Activated T-helper 1 cell treated with anti-CD3 and anti-CD28 coated beads, Interleukin-12 subunit alpha, Interleukin-12 subunit beta, Interleukin-2, Interleukin-4 antibody, amounts not matched to agents 30 ng/mL and 10 ng/mL and 1 ng/mL, durations not matched to agents 14 hours and 24 hours and 36 hours (primary cell): ENCODE measurements around the gene FBXO36. TPM values are rescaled to one million over a fixed set of nuclear protein-coding genes. Genes with fewer than 3 reads are reported as not detected.
"Not testable (repeated sequence)": the region's sequence is repeated elsewhere in the genome, so short reads cannot be mapped to it uniquely, and the experiment has no call there.

Experiments
- DNase-seq: peaks from one replicate; pipeline ENCODE4 v3.0.0; 2021; ENCODE audit warnings: low spot score
- H3K27ac Mint-ChIP-seq: one replicate; pipeline ENCODE4 v1.8.0; 2021; ENCODE audit warnings: mild to moderate bottlenecking, mixed read lengths
- H3K27me3 Mint-ChIP-seq: one replicate; pipeline ENCODE4 v1.8.0; 2022; ENCODE audit warnings: mild to moderate bottlenecking, moderate library complexity, mixed read lengths; ENCODE audit not compliant: insufficient read depth
- H3K36me3 Mint-ChIP-seq: one replicate; pipeline ENCODE4 v1.8.0; 2021; ENCODE audit warnings: low read depth, mixed read lengths
- H3K4me1 Mint-ChIP-seq: one replicate; pipeline ENCODE4 v1.8.0; 2021; ENCODE audit warnings: low read depth, mixed read lengths
- H3K4me3 Mint-ChIP-seq: one replicate; pipeline ENCODE4 v1.8.0; 2021; ENCODE audit warnings: mild to moderate bottlenecking, moderate library complexity, mixed read lengths
- H3K9me3 Mint-ChIP-seq: one replicate; pipeline ENCODE4 v1.8.0; 2021; ENCODE audit warnings: mixed read lengths
- intact Hi-C: fragments of 100-400 bp; cut with micrococcal nuclease; formaldehyde crosslinking; loops from one replicate; pipeline ENCODE4 v1.15.1; 2024
- total RNA-seq: library from RNA; stranded (reverse); gene quantifications from 2 replicates; pipeline ENCODE4 v1.2.3, GENCODE V29; 2022

FBXO36 gene
- total RNA-seq, 1 donor from 2014 or later: 0.31 TPM

- intact Hi-C loops: loop anchor here (5.0 kb wide), 1 partner anchor 35 kb away; no protein-coding TSS in a partner anchor
- no peaks in the 10 kb centered on the region for H3K27me3 Mint-ChIP-seq
- H3K4me1 Mint-ChIP-seq: peaks cover 41% of the 10 kb centered on the region
- peaks cover 14% of the 10 kb centered on the region for H3K36me3 Mint-ChIP-seq
- no peak overlapping the region for H3K4me3 Mint-ChIP-seq
- DNase-seq: no peak
- no peaks in the 10 kb centered on the region for H3K9me3 Mint-ChIP-seq
- H3K27ac Mint-ChIP-seq: no peak overlapping the region
Observed at GRCh38 chr2:229896857-229897256, 25.4 kb upstream of the FBXO36 start.

DNA sequence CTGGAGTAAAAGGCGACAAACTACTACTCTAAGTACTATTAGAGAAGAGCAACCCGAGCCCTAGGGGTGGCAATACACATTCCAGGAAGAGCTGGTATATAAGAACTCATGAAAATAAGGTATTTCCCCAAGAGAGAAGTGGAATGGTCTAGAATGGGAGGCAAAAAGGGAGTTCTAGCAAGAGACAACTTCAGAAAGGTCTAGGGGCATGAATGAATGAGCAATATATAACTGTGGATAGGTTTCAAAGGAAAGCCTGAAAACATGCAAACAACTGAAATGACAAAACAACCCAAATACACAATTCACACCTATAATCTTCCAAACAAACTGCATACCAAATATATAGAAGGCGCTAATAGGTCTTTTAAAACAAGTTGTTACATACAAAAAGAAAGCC is 22.7 kb upstream of the FBXO36 start:
- intact Hi-C loops: loop anchor here (1.0 to 5.0 kb wide), 3 partner anchors 11 to 77 kb away; no protein-coding TSS in a partner anchor
- Mint-ChIP-seq H3K4me1 (peaks cover 43% of the 10 kb centered on the region), H3K36me3 (peaks cover 11% of the 10 kb centered on the region), H3K9me3 (no peaks in the 10 kb centered on the region), H3K27ac (no peak overlapping the region), H3K4me3 (no peak overlapping the region), H3K27me3 (no peaks in the 10 kb centered on the region)
- no peak for DNase-seq

GRCh38 chr2:229900012-229900411 is 22.3 kb upstream of the FBXO36 start:
- no peaks in the 10 kb centered on the region for H3K27me3 Mint-ChIP-seq
- H3K9me3 Mint-ChIP-seq: no peaks in the 10 kb centered on the region
- H3K27ac Mint-ChIP-seq: no peak overlapping the region
- intact Hi-C loops: loop anchor here (1.0 kb wide), 2 partner anchors 10 to 78 kb away; no protein-coding TSS in a partner anchor
- H3K4me3 Mint-ChIP-seq: no peak overlapping the region
- peaks cover 43% of the 10 kb centered on the region for H3K4me1 Mint-ChIP-seq
- DNase-seq: no peak
- peaks cover 11% of the 10 kb centered on the region for H3K36me3 Mint-ChIP-seq

DNA sequence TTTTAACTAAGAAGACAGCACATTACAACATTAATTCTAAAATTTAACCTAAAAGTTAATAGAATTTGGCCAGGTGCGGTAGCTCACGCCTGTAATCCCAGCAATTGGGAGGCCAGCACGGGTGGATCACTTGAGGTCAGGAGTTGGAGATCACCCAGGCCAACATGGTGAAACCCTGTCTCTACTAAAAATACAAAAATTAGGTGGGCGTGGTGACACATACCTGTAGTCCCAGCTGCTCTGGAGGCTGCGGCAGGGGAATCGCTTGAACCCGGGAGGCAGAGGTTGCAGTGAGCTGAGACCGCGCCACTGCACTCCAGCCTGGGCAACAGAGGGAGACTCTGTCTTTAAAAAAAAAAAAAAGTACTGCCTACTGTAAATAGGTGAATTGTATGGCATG is 21.8 kb upstream of the FBXO36 start:
- Mint-ChIP-seq H3K36me3 (peaks cover 15% of the 10 kb centered on the region), H3K4me1 (peaks cover 47% of the 10 kb centered on the region)
- intact Hi-C loops: loop anchor here (1.0 kb wide), 2 partner anchors 10 to 78 kb away; no protein-coding TSS in a partner anchor
- H3K9me3 Mint-ChIP-seq, DNase-seq, H3K27me3 Mint-ChIP-seq, H3K27ac Mint-ChIP-seq, H3K4me3 Mint-ChIP-seq: not testable (repeated sequence)

DNA sequence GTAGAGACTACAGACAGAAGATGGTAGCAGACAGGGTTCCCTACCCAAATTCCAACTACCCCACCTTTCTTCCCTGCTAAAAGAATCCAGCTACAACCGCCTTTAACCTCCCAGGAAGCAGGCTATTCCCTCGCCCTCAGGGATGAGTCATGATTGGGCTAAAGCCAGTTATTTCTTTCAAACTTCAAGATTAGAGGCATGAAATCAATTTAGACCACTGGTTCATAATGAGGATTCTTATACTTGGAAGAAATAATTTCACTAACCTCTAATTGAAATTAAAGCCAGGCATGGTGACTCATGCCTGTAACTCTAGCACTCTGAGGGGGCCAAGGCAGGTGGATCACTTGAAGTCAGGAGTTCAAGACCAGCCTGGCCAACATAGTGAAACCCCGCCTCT is 20.5 kb upstream of the FBXO36 start:
- peaks cover 16% of the 10 kb centered on the region for H3K36me3 Mint-ChIP-seq

GRCh38 chr2:229903037-229903436 is 19.3 kb upstream of the FBXO36 start:
- H3K4me1 Mint-ChIP-seq: peaks cover 37% of the 10 kb centered on the region
- intact Hi-C loops: no loop called here
- H3K36me3 Mint-ChIP-seq: peaks cover 16% of the 10 kb centered on the region
- no peaks in the 10 kb centered on the region for H3K27me3 Mint-ChIP-seq
- DNase-seq: no peak
- H3K4me3 Mint-ChIP-seq: no peak overlapping the region
- no peak overlapping the region for H3K27ac Mint-ChIP-seq
- H3K9me3 Mint-ChIP-seq: no peaks in the 10 kb centered on the region

More for the DNA sequence above, 20.5 kb upstream of the FBXO36 start:
- Mint-ChIP-seq H3K27me3 (no peaks in the 10 kb centered on the region), H3K4me1 (peaks cover 48% of the 10 kb centered on the region), H3K9me3 (no peaks in the 10 kb centered on the region), H3K27ac (no peak overlapping the region), H3K4me3 (no peak overlapping the region)
- no peak for DNase-seq
- intact Hi-C loops: no loop called here

DNA sequence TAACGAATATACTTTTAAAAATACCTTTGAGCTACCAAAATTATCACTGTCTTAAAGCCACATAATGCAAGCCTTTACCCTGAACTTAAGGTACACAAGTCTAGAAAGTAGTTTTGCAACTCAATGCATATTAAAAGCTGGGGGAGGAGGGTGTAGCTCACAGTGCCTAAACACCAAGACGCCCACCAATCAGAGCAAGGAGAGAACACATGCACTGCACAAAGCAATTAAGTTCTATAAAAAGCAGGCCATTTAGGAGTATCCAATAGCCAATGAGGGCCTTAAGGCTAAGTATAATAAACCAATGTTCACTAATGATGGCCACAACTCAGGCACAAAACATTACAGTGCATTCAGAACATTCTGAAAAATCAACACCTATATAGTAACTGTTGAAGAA is 16.7 kb upstream of the FBXO36 start:
- Mint-ChIP-seq H3K4me1 (peaks cover 26% of the 10 kb centered on the region), H3K4me3 (no peak overlapping the region), H3K36me3 (peaks cover 19% of the 10 kb centered on the region), H3K27me3 (no peaks in the 10 kb centered on the region), H3K27ac (no peak overlapping the region), H3K9me3 (no peaks in the 10 kb centered on the region)
- DNase-seq: no peak
- intact Hi-C loops: no loop called here

DNA sequence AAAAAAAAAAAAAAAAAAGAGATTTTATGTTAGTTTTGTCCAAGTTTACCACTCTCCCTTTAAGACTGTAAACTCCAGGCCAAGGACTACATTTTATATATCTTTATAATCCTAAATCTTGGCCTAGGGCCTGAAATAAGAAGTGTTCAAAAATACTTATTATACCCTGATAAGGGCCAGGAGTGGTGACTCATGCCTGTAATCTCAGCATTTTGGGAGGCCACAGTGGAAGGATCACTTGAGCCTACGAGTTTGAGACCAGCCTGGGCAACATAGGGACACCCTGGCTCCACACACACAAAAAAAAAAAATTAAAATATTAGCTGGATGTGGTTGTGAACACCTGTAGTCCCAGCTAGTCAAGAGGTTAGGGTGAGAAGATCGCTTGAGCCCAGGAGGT is 13.2 kb upstream of the FBXO36 start:
- Mint-ChIP-seq H3K27ac (no peak overlapping the region), H3K36me3 (peaks cover 19% of the 10 kb centered on the region), H3K27me3 (no peaks in the 10 kb centered on the region), H3K9me3 (no peaks in the 10 kb centered on the region), H3K4me1 (peaks cover 43% of the 10 kb centered on the region), H3K4me3 (no peak overlapping the region)
- intact Hi-C loops: no loop called here
- DNase-seq: no peak

GRCh38 chr2:229910147-229910831 is 12.0 kb upstream of the FBXO36 start:
- intact Hi-C loops: loop anchor here (1.0 to 5.0 kb wide), 3 partner anchors 10 to 109 kb away; no protein-coding TSS in a partner anchor
- peaks cover 43% of the 10 kb centered on the region for H3K4me1 Mint-ChIP-seq
- H3K27ac Mint-ChIP-seq: peak overlapping the region; percentile 75
- no peaks in the 10 kb centered on the region for H3K27me3 Mint-ChIP-seq
- peak overlapping the region; percentile 6 for H3K4me3 Mint-ChIP-seq
- H3K36me3 Mint-ChIP-seq: peaks cover 21% of the 10 kb centered on the region
- no peak for DNase-seq
- no peaks in the 10 kb centered on the region for H3K9me3 Mint-ChIP-seq

GRCh38 chr2:229910832-229911412 is 11.4 kb upstream of the FBXO36 start:
- no peak for DNase-seq
- peak overlapping the region; percentile 75 for H3K27ac Mint-ChIP-seq
- peak overlapping the region; percentile 6 for H3K4me3 Mint-ChIP-seq
- intact Hi-C loops: loop anchor here (1.0 to 5.0 kb wide), 4 partner anchors 9 to 110 kb away; no protein-coding TSS in a partner anchor
- no peaks in the 10 kb centered on the region for H3K27me3 Mint-ChIP-seq
- no peaks in the 10 kb centered on the region for H3K9me3 Mint-ChIP-seq
- H3K4me1 Mint-ChIP-seq: peaks cover 39% of the 10 kb centered on the region
- H3K36me3 Mint-ChIP-seq: peaks cover 18% of the 10 kb centered on the region

DNA sequence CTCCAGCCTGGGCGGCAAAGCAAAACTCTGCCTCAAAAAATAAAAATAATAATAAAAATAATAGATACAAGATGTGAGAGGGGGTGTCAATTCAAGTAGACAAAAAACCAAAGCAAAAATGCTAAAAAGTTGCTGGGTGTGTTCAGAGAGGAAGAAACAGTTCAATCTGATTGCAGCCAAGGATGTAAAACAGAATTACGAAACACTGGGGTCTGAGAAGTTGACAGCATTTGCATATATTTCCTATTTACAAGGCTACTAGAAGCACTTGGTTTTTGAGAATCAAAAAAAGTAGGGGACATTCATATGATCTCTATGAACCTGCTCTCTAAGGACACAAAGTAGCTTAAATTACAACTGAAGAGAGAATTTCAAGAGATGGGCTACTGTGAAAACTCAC is 8.1 kb upstream of the FBXO36 start:
- H3K9me3 Mint-ChIP-seq: no peaks in the 10 kb centered on the region
- H3K27ac Mint-ChIP-seq: no peak overlapping the region
- intact Hi-C loops: loop anchor here (5.0 kb wide), 1 partner anchor 42 kb away; no protein-coding TSS in a partner anchor
- H3K4me3 Mint-ChIP-seq: no peak overlapping the region
- no peak for DNase-seq
- peaks cover 59% of the 10 kb centered on the region for H3K4me1 Mint-ChIP-seq
- H3K27me3 Mint-ChIP-seq: no peaks in the 10 kb centered on the region
- peaks cover 28% of the 10 kb centered on the region for H3K36me3 Mint-ChIP-seq

- no peak overlapping the region for H3K4me3 Mint-ChIP-seq
- H3K4me1 Mint-ChIP-seq: peaks cover 49% of the 10 kb centered on the region
- H3K27me3 Mint-ChIP-seq: no peaks in the 10 kb centered on the region
- H3K27ac Mint-ChIP-seq: no peak overlapping the region
- H3K9me3 Mint-ChIP-seq: no peaks in the 10 kb centered on the region
- DNase-seq: no peak
- peaks cover 32% of the 10 kb centered on the region for H3K36me3 Mint-ChIP-seq
- intact Hi-C loops: no loop called here
Observed at GRCh38 chr2:229917793-229918192, 4.5 kb upstream of the FBXO36 start.

DNA sequence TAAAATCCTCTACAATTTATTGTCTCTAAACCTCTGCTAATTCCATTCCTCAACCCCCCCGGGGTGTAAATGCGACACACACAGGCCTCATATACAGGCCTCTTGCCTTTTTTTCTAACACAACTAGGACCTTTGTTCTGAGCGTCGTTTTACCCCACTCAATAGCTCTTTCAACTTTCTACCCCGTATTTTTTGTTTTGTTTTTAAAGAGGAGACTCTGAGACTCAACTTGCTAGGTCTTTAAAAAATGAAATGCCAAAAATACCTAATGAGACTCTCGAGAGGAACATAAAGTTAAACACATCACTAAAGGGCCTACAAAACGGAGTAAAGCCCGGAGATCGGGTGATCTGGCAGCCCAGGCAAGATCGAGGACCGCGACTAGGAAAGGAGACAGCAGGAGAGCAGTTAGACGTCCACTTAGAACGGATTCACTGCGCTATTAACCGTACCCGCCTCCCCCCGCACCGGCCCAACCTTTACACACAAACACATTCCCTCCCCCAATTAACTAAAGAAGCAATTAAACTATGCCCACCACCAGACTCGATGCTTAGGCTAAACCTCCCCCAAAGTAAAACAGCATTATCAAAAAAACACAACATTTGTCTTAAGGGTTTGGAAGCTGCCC is 2.2 kb upstream of the FBXO36 start:
- Mint-ChIP-seq H3K9me3 (no peaks in the 10 kb centered on the region), H3K36me3 (peaks cover 23% of the 10 kb centered on the region), H3K4me3 (peak overlapping the region; percentile 94), H3K27me3 (no peaks in the 10 kb centered on the region), H3K27ac (peak overlapping the region; percentile 95), H3K4me1 (peaks cover 40% of the 10 kb centered on the region)
- intact Hi-C loops: loop anchor here (1.0 to 10.0 kb wide), 4 partner anchors 9 to 1545 kb away; partner anchors contain the start of genes NCL, SLC16A14 and SP140
- DNase-seq: no peak
